ENCODE data around the gene MAD2L1BP.

MAD2L1BP gene

GRCh38 chr6:43667245-43668150, 31.9 kb downstream of the MAD2L1BP start:
- DNase-seq: peak; percentile 55 to 62

GRCh38 chr6:43668151-43669028, 32.8 kb downstream of the MAD2L1BP start:
- peak; percentile 76 to 83 for DNase-seq

GRCh38 chr6:43669050-43669921, 33.6 kb downstream of the MAD2L1BP start:
- DNase-seq: no peak

GRCh38 chr6:43669922-43670622, 34.4 kb downstream of the MAD2L1BP start:
- DNase-seq: peak; percentile 32 to 34

DNA sequence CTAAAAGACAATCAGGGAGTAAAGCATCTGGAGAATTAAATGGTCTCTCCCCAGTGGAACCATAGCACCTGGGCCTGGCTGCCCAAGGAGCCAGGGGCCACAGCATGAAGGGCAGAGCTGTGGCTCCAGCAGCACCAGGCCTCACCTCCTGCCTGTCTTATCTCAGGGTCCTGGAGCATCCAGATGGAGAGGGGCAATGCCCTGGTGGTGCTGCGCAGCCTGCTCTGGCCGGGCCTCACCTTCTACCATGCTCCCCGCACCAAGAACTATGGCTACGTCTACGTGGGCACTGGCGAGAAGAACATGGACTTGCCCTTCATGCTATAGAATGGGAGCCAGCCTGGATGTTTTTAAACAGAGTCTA, 35.0 kb downstream of the MAD2L1BP start:
- no peak for DNase-seq

DNA sequence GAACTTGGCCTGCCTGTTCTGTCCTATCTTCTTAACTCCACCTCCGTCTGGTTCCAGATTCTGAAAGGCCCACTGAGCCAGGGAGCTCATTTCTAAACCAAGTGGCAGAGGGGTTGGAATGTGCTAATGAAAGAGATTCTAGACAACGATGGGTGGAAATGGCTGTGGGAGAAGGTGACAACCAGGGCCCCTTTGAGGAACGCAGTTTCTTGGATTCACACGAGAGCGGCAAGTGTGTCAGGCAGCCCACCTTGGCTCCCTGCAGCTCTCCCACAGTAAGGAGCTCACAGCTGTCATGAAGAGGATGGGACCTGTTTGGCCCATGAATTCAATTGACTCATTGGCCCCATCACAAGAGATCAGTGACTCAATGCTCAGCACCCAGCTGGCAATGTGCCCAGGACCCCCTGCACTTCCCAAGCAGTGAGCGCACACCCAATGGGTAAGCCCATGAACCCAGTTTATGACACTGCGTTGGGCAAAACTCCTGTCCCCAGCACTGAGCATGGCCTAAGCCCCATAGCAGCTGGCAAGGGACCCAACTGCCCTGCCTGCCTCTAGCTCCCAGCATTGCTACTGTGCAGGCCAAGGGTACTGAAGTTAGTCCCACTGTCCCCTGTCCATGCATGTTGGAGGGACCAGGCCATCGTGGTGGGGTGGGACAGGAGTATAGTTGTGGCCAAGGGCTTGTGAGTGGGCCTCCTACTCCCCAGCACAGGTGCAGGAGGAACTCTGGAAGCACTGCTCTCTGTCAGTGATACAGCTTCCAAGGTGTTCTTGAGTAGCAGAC, 35.6 kb downstream of the MAD2L1BP start:
- no peak for DNase-seq

- no peak for DNase-seq
These were observed 36.4 kb downstream of the MAD2L1BP start for GRCh38 chr6:43671801-43672690.

- DNase-seq: no peak
These were observed 37.9 kb downstream of the MAD2L1BP start for GRCh38 chr6:43673444-43674084.

GRCh38 chr6:43674291-43674690, 38.7 kb downstream of the MAD2L1BP start:
- DNase-seq: no peak

- no peak for DNase-seq
These were observed 39.3 kb downstream of the MAD2L1BP start for GRCh38 chr6:43674921-43675320.

GRCh38 chr6:43676962-43677606, 41.4 kb downstream of the MAD2L1BP start:
- DNase-seq: no peak

DNA sequence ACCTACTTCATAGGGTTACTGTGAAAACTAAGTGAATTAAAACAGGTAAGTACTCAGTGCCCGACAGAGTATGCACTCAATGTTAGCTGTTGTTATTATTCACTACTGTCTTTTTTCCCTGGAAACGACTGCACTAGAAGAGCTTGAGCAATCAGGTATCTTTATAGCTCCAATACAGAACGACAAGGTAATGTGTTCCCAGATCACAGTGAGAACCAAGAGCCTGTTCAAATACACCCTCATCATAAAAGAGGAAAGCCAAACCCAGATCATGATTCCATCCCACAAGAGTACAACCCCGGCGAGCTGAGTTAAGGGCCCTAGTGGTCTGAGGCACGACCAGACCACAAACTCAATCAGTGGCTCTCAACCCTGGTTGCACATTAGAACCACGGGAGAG, 42.1 kb downstream of the MAD2L1BP start:
- DNase-seq: no peak

DNA sequence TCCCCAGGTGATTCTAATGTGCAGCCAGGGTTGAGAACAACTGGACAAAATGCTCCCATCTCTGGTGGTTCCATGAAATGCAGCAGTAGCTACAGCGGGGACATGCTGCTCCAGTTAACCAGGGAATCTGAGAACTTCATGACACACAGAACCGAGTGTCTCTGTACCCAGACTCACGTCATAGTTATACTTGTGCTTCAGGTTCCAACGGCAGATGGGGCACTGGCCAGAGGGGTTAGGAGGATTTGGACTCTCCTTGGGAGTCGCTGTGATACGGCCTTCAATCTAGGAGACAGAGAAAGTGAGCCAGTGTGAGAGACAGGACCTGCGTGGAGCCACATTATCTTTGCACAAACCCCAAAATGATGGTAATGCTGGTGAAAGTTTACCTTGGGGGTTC, 42.7 kb downstream of the MAD2L1BP start:
- DNase-seq: no peak

DNA sequence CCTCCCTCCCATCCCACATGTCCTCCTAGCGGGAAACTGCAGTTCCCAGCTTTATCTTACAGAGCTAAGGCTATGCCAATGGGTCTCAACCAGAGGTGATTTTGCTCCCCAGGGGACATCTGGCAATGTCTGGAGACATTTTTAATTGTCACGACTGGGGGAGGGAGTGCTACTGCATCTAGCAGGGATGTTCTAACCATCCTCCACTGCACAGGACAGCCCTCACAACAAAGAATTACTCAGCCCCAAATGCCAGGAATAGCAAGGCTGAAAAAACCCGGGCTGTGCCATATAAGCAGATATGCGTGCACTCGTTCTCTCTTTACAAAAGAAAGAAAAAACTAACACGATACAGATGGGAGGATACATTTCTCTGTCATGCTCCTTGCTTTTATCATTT, 43.4 kb downstream of the MAD2L1BP start:
- no peak for DNase-seq

GRCh38 chr6:43680308-43681200, 44.9 kb downstream of the MAD2L1BP start:
- DNase-seq: no peak

GRCh38 chr6:43681303-43681702, 45.7 kb downstream of the MAD2L1BP start:
- DNase-seq: no peak

- no peak for DNase-seq
These were observed 47.2 kb downstream of the MAD2L1BP start for GRCh38 chr6:43682724-43683429.
